H9 (cell line): ENCODE measurements around the gene EIF2S3. TPM values are rescaled to one million over a fixed set of nuclear protein-coding genes. Genes with fewer than 3 reads are reported as not detected.

Experiments used
- DNase-seq: peaks from one replicate; pipeline ENCODE4 v3.0.0-alpha.2; 2017
- H2AFZ ChIP-seq: one replicate; pipeline ENCODE4 v1.6.1; 2013; ENCODE audit warnings: mild to moderate bottlenecking, low read length, control low read depth, moderate library complexity
- H2AK5ac ChIP-seq: 2 replicates; pipeline ENCODE4 v1.6.1; 2013; ENCODE audit warnings: low read length, control low read depth, mixed read lengths; ENCODE audit not compliant: insufficient read length
- H2BK120ac ChIP-seq: one replicate; pipeline ENCODE4 v1.6.1; 2013; ENCODE audit warnings: low read depth, mild to moderate bottlenecking, low read length, control low read depth, inconsistent platforms; ENCODE audit not compliant: poor library complexity, severe bottlenecking
- H2BK12ac ChIP-seq: 2 replicates; pipeline ENCODE4 v1.6.1; 2013; ENCODE audit warnings: low read length, control low read depth, mixed read lengths, low read depth; ENCODE audit not compliant: insufficient read length
- H2BK15ac ChIP-seq: 2 replicates; pipeline ENCODE4 v1.6.1; 2013; ENCODE audit warnings: low read depth, low read length, control low read depth
- H2BK20ac ChIP-seq: one replicate; pipeline ENCODE4 v1.6.1; 2013; ENCODE audit warnings: low read depth, mild to moderate bottlenecking, low read length, control low read depth, inconsistent platforms; ENCODE audit not compliant: poor library complexity, severe bottlenecking
- H2BK5ac ChIP-seq: 2 replicates; pipeline ENCODE4 v1.6.1; 2013; ENCODE audit warnings: low read length, control low read depth, mixed read lengths; ENCODE audit not compliant: insufficient read length
- H3K14ac ChIP-seq: 2 replicates; pipeline ENCODE4 v1.6.1; 2013; ENCODE audit warnings: low read length, control low read depth; ENCODE audit not compliant: insufficient read depth
- H3K18ac ChIP-seq: 2 replicates; pipeline ENCODE4 v1.6.1; 2013; ENCODE audit warnings: low read depth, mild to moderate bottlenecking, mixed read lengths, low read length, control low read depth; ENCODE audit not compliant: insufficient read length
- H3K23ac ChIP-seq: 2 replicates; pipeline ENCODE4 v1.6.1; 2013; ENCODE audit warnings: low read length, control low read depth, mixed read lengths, low read depth; ENCODE audit not compliant: insufficient read length
- H3K23me2 ChIP-seq: 2 replicates; pipeline ENCODE4 v1.6.1; 2013; ENCODE audit warnings: low read depth, mild to moderate bottlenecking, mixed read lengths, low read length, control low read depth; ENCODE audit not compliant: insufficient read length, poor library complexity, severe bottlenecking
- H3K27ac ChIP-seq: 2 replicates; pipeline ENCODE4 v1.5.1; 2013; ENCODE audit warnings: low read length, control low read depth, mixed read lengths, low read depth; ENCODE audit not compliant: insufficient read length
- H3K27me3 ChIP-seq: 2 replicates; pipeline ENCODE4 v1.6.1; 2013; ENCODE audit warnings: low read length, control low read depth, inconsistent platforms; ENCODE audit not compliant: insufficient read depth
- H3K4ac ChIP-seq: 2 replicates; pipeline ENCODE4 v1.6.1; 2013; ENCODE audit warnings: low read depth, mild to moderate bottlenecking, control low read depth, inconsistent platforms, low read length, moderate library complexity
- H3K4me1 ChIP-seq: 2 replicates; pipeline ENCODE4 v1.6.1; 2013; ENCODE audit warnings: low read length, control low read depth, inconsistent platforms; ENCODE audit not compliant: insufficient read depth
- H3K4me2 ChIP-seq: 2 replicates; pipeline ENCODE4 v1.6.1; 2013; ENCODE audit warnings: low read length, control low read depth, mixed read lengths; ENCODE audit not compliant: insufficient read length, insufficient read depth
- H3K56ac ChIP-seq: 2 replicates; pipeline ENCODE4 v1.6.1; 2013; ENCODE audit warnings: low read depth, mild to moderate bottlenecking, mixed read lengths, low read length, control low read depth; ENCODE audit not compliant: insufficient read length
- H3K79me1 ChIP-seq: 2 replicates; pipeline ENCODE4 v1.6.1; 2013; ENCODE audit warnings: low read depth, mild to moderate bottlenecking, moderate library complexity, low read length, control low read depth, inconsistent platforms; ENCODE audit not compliant: insufficient read depth, poor library complexity, severe bottlenecking
- H3K79me2 ChIP-seq: 2 replicates; pipeline ENCODE4 v1.6.1; 2013; ENCODE audit warnings: low read length, control low read depth, inconsistent platforms; ENCODE audit not compliant: insufficient read depth
- H3K9ac ChIP-seq: 2 replicates; pipeline ENCODE4 v1.6.1; 2013; ENCODE audit warnings: low read length, control low read depth, mixed read lengths; ENCODE audit not compliant: insufficient read length; ENCODE audit errors: extremely low read depth
- H3K9me3 ChIP-seq: one replicate; pipeline ENCODE4 v1.6.1; 2013; ENCODE audit warnings: low read depth, low read length, inconsistent platforms; ENCODE audit not compliant: control insufficient read depth
- H3T11ph ChIP-seq: one replicate; pipeline ENCODE4 v1.6.1; 2013; ENCODE audit warnings: mild to moderate bottlenecking, low read length, control low read depth, inconsistent platforms
- H4K20me1 ChIP-seq: one replicate; pipeline ENCODE4 v1.6.1; 2013; ENCODE audit not compliant: control insufficient read depth, insufficient read length, insufficient read depth
- H4K5ac ChIP-seq: 2 replicates; pipeline ENCODE4 v1.6.1; 2013; ENCODE audit warnings: low read depth, mild to moderate bottlenecking, mixed read lengths, low read length, control low read depth; ENCODE audit not compliant: insufficient read length
- H4K8ac ChIP-seq: replicated peaks from 2 replicates; pipeline ENCODE4 v1.6.1; 2013; ENCODE audit warnings: low read length, control low read depth, mixed read lengths, low read depth; ENCODE audit not compliant: insufficient read length
- H4K91ac ChIP-seq: 2 replicates; pipeline ENCODE4 v1.6.1; 2013; ENCODE audit warnings: low read depth, mild to moderate bottlenecking, moderate library complexity, mixed read lengths, low read length, control low read depth; ENCODE audit not compliant: insufficient read length
- H3K27ac Mint-ChIP-seq, 3 experiments: 2 replicates in 2 of 3; 3 replicates in 1 of 3; pipeline ENCODE4 v1.8.0; 2020 to 2021; ENCODE audit warnings: mixed read lengths in 3 of 3, mild to moderate bottlenecking in 1 of 3, moderate library complexity in 1 of 3
- H3K27me3 Mint-ChIP-seq: 2 replicates; pipeline ENCODE4 v1.8.0; 2021; ENCODE audit warnings: low read depth, mild to moderate bottlenecking, moderate library complexity, mixed read lengths
- H3K36me3 Mint-ChIP-seq, 3 experiments: 2 replicates in 2 of 3; 3 replicates in 1 of 3; pipeline ENCODE4 v1.8.0; 2020 to 2021; ENCODE audit warnings: low read depth in 3 of 3, mixed read lengths in 3 of 3; ENCODE audit not compliant: insufficient read depth in 1 of 3
- H3K4me1 Mint-ChIP-seq, 2 experiments: 2 replicates each; pipeline ENCODE4 v1.8.0; 2020; ENCODE audit warnings: mixed read lengths in 2 of 2
- H3K4me3 Mint-ChIP-seq, 2 experiments: 2 replicates in 1 of 2; 3 replicates in 1 of 2; pipeline ENCODE4 v1.8.0; 2020 to 2021; ENCODE audit warnings: mild to moderate bottlenecking in 2 of 2, mixed read lengths in 2 of 2, moderate library complexity in 1 of 2
- H3K9me3 Mint-ChIP-seq, 2 experiments: 2 replicates in 1 of 2; 3 replicates in 1 of 2; pipeline ENCODE4 v1.8.0; 2020; ENCODE audit warnings: mild to moderate bottlenecking in 2 of 2, mixed read lengths in 2 of 2, moderate library complexity in 1 of 2
- WGBS: extraction: QIAGEN DNeasy Blood & Tissue Kit; methylation state at CpG from one replicate; pipeline ENCODE4 v1.1.7; 2013; ENCODE audit warnings: missing lambda C conversion rate, low lambda C conversion rate, mixed read lengths; ENCODE audit not compliant: insufficient read length; ENCODE audit errors: extremely low coverage; 5-methylcytosine and 5-hydroxymethylcytosine counted together
- total RNA-seq: library from RNA; stranded (reverse); gene quantifications from 2 replicates; pipeline ENCODE4 v1.2.1, GENCODE V29; 2021
- TF ChIP-seq, protein P1 (sequence below): fragments of 200-600 bp; sonication (generic); conservative IDR thresholded peaks from 3 replicates; pipeline ENCODE4 v1.8.0; 2021; ENCODE audit warnings: antibody characterized with exemption, mild to moderate bottlenecking

Gene EIF2S3
- total RNA-seq, 1 experiment from 2014 or later: 598 TPM

DNA sequence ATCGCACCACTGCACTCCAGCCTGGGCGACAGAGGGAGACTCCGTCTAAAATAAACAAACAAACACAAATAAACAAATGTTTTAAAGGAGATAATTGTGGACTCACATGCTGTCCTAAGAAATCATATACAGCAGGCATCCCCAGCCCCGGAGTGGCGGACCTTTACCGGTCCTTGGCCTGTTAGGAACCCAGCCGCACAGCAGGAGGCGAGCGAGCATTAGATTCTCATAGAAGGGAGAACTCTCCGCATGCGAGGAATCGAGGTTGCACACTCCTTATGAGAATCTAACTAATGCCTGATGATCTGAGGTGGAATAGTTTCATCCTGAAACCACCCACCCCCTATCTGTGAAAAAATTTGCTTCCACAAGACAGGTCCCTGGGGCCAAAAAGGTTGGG lies 39.0 kb downstream of the EIF2S3 start:
- H2BK15ac ChIP-seq: no peak overlapping the region
- H3K18ac ChIP-seq: no peak overlapping the region
- no peak overlapping the region for H3K27ac Mint-ChIP-seq
- no peaks in the 10 kb centered on the region for H3K27me3 ChIP-seq
- no peak overlapping the region for H4K5ac ChIP-seq
- no peak overlapping the region for H3K9ac ChIP-seq
- H4K8ac ChIP-seq: no peak overlapping the region
- H4K20me1 ChIP-seq: no peaks in the 10 kb centered on the region
- no peak overlapping the region for H2BK120ac ChIP-seq
- H3K79me2 ChIP-seq: no peaks in the 10 kb centered on the region
- H3K23ac ChIP-seq: no peak overlapping the region
- TF ChIP-seq, protein P1, sequence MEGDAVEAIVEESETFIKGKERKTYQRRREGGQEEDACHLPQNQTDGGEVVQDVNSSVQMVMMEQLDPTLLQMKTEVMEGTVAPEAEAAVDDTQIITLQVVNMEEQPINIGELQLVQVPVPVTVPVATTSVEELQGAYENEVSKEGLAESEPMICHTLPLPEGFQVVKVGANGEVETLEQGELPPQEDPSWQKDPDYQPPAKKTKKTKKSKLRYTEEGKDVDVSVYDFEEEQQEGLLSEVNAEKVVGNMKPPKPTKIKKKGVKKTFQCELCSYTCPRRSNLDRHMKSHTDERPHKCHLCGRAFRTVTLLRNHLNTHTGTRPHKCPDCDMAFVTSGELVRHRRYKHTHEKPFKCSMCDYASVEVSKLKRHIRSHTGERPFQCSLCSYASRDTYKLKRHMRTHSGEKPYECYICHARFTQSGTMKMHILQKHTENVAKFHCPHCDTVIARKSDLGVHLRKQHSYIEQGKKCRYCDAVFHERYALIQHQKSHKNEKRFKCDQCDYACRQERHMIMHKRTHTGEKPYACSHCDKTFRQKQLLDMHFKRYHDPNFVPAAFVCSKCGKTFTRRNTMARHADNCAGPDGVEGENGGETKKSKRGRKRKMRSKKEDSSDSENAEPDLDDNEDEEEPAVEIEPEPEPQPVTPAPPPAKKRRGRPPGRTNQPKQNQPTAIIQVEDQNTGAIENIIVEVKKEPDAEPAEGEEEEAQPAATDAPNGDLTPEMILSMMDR: no peak
- H3K4me1 Mint-ChIP-seq: peaks cover 17 to 19% of the 10 kb centered on the region in 2 experiments
- H3K27me3 Mint-ChIP-seq: no peaks in the 10 kb centered on the region
- no peaks in the 10 kb centered on the region for H3K4me1 ChIP-seq
- no peak overlapping the region for H3K4me2 ChIP-seq
- H2AFZ ChIP-seq: no peak overlapping the region
- no peak overlapping the region for H2BK12ac ChIP-seq
- H3K9me3 ChIP-seq: no peaks in the 10 kb centered on the region
- no peaks in the 10 kb centered on the region for H3K79me1 ChIP-seq
- no CpG with 5 or more reads among the region's 12 CpGs for WGBS
- no peak overlapping the region for H3T11ph ChIP-seq
- no peaks in the 10 kb centered on the region for H3K36me3 Mint-ChIP-seq
- no peak overlapping the region for H2AK5ac ChIP-seq
- H3K9me3 Mint-ChIP-seq: no peaks in the 10 kb centered on the region
- H3K56ac ChIP-seq: no peak overlapping the region
- DNase-seq: no peak
- no peaks in the 10 kb centered on the region for H3K23me2 ChIP-seq
- no peak overlapping the region for H3K27ac ChIP-seq
- no peak overlapping the region for H3K4me3 Mint-ChIP-seq
- H3K14ac ChIP-seq: no peak overlapping the region
- H4K91ac ChIP-seq: no peak overlapping the region
- no peak overlapping the region for H2BK5ac ChIP-seq
- H3K4ac ChIP-seq: no peak overlapping the region
- H2BK20ac ChIP-seq: no peak overlapping the region
